Measurements from ENCODE around the gene LRIT2. TPM values are rescaled to one million over a fixed set of nuclear protein-coding genes. Genes with fewer than 3 reads are reported as not detected.
A peak's percentile ranks its signal among the peaks of the same experiment; 100 is the strongest.

LRIT2 gene
- total RNA-seq = not detected in 2 replicates

- no peak within 1 kb of the TSS for H3K4me3 ChIP-seq (ENCODE audit: low read depth, low read length)
- no peak for TF ChIP-seq CTCF (conservative IDR thresholded peaks at IDR 0.05; ENCODE audit: low read depth, low read length)
- no peak for DNase-seq (ENCODE audit: low read depth)
These were observed at the start of gene LRIT2 for GRCh38 chr10:84225427-84226173. TSS of gene LRIT2 (minus strand) at chr10:84225544. CDS start at chr10:84225520, 24 bp downstream.

GRCh38 chr10:84270708-84271107 is 45.4 kb upstream of the LRIT2 start:
- no peak for TF ChIP-seq CTCF (conservative IDR thresholded peaks at IDR 0.05; ENCODE audit: low read depth, low read length)
- H3K4me3 ChIP-seq (ENCODE audit: low read depth, low read length) = no peak overlapping the region
- no peak for DNase-seq (ENCODE audit: low read depth)

GRCh38 chr10:84269773-84270172 is 44.4 kb upstream of the LRIT2 start:
- H3K4me3 ChIP-seq (ENCODE audit: low read depth, low read length) = no peak overlapping the region
- peak; percentile 35 for DNase-seq (ENCODE audit: low read depth)

GRCh38 chr10:84269162-84269561 is 43.8 kb upstream of the LRIT2 start:
- no peak for DNase-seq (ENCODE audit: low read depth)
- TF ChIP-seq CTCF (conservative IDR thresholded peaks at IDR 0.05; ENCODE audit: low read depth, low read length) = no peak
- no peak overlapping the region for H3K4me3 ChIP-seq (ENCODE audit: low read depth, low read length)

More at GRCh38 chr10:84269773-84270172, 44.4 kb upstream of the LRIT2 start:
- no peak for TF ChIP-seq CTCF (conservative IDR thresholded peaks at IDR 0.05; ENCODE audit: low read depth, low read length)

- no peak for DNase-seq (ENCODE audit: low read depth)
- peak; percentile 90 for TF ChIP-seq CTCF (conservative IDR thresholded peaks at IDR 0.05; ENCODE audit: low read depth, low read length)
- no peak overlapping the region for H3K4me3 ChIP-seq (ENCODE audit: low read depth, low read length)
These were observed 42.3 kb upstream of the LRIT2 start for GRCh38 chr10:84267503-84268126.

- H3K4me3 ChIP-seq (ENCODE audit: low read depth, low read length) = no peak overlapping the region
- no peak for TF ChIP-seq CTCF (conservative IDR thresholded peaks at IDR 0.05; ENCODE audit: low read depth, low read length)
- no peak for DNase-seq (ENCODE audit: low read depth)
These were observed 40.1 kb upstream of the LRIT2 start for GRCh38 chr10:84265418-84265817.
